Measurements from ENCODE around the gene CD99.

GRCh38 chrX:2643880-2644279 lies 47.2 kb upstream of the CD99 start:
- no peak for TF ChIP-seq POLR2A (IDR thresholded peaks at IDR 0.05)
- TF ChIP-seq CTCF (IDR thresholded peaks at IDR 0.05): no peak
